Endodermal cell (in vitro differentiated cells): ENCODE data around the gene DPH5. TPM values are rescaled to one million over a fixed set of nuclear protein-coding genes. Genes with fewer than 3 reads are reported as not detected.
A peak's percentile ranks its signal among the peaks of the same experiment; 100 is the strongest.

Experiments used
- DNase-seq: peaks from one replicate; pipeline ENCODE4 v3.0.0-alpha.2; 2017
- H3K27ac ChIP-seq: 2 replicates; pipeline ENCODE4 v1.5.1; 2013; ENCODE audit warnings: mild to moderate bottlenecking, low read depth, low read length, moderate library complexity
- H3K27me3 ChIP-seq: 2 replicates; pipeline ENCODE4 v1.6.1; 2013; ENCODE audit warnings: mild to moderate bottlenecking, low read length, moderate library complexity; ENCODE audit not compliant: insufficient read depth, control insufficient read depth, poor library complexity, severe bottlenecking
- H3K36me3 ChIP-seq: 2 replicates; pipeline ENCODE4 v1.7.0; 2013; ENCODE audit warnings: mild to moderate bottlenecking, low read length, moderate library complexity; ENCODE audit not compliant: control insufficient read depth, insufficient read depth
- H3K4me1 ChIP-seq: one replicate; pipeline ENCODE4 v1.7.0; 2013; ENCODE audit warnings: low read length; ENCODE audit not compliant: control insufficient read depth, insufficient read depth
- H3K4me3 ChIP-seq: 2 replicates; pipeline ENCODE4 v1.5.1; 2013; ENCODE audit warnings: mild to moderate bottlenecking, low read length, moderate library complexity
- H3K9ac ChIP-seq: 2 replicates; pipeline ENCODE4 v1.6.1; 2013; ENCODE audit warnings: mild to moderate bottlenecking, low read length, moderate library complexity; ENCODE audit not compliant: poor library complexity, severe bottlenecking; ENCODE audit errors: extremely low read depth
- H3K9me3 ChIP-seq: 2 replicates; pipeline ENCODE4 v1.6.1; 2013; ENCODE audit warnings: mild to moderate bottlenecking, low read length, moderate library complexity; ENCODE audit not compliant: control insufficient read depth
- H3K27ac Mint-ChIP-seq: 2 replicates; pipeline ENCODE4 v1.8.0; 2020; ENCODE audit warnings: mixed read lengths
- H3K27me3 Mint-ChIP-seq: 2 replicates; pipeline ENCODE4 v1.8.0; 2021; ENCODE audit warnings: mild to moderate bottlenecking, mixed read lengths; ENCODE audit not compliant: insufficient read depth
- H3K36me3 Mint-ChIP-seq: 2 replicates; pipeline ENCODE4 v1.8.0; 2020; ENCODE audit warnings: low read depth, mixed read lengths
- H3K4me1 Mint-ChIP-seq: 2 replicates; pipeline ENCODE4 v1.8.0; 2020; ENCODE audit warnings: mixed read lengths
- H3K4me3 Mint-ChIP-seq: 2 replicates; pipeline ENCODE4 v1.8.0; 2020; ENCODE audit warnings: mild to moderate bottlenecking, moderate library complexity, mixed read lengths
- H3K9me3 Mint-ChIP-seq: 2 replicates; pipeline ENCODE4 v1.8.0; 2020; ENCODE audit warnings: mild to moderate bottlenecking, mixed read lengths
- CTCF ChIP-seq: fragments of 200-600 bp; sonication (generic); conservative IDR thresholded peaks from 2 replicates; pipeline ENCODE4 v1.5.0; 2021; ENCODE audit warnings: antibody characterized with exemption, mild to moderate bottlenecking
- WGBS, 2 experiments: methylation state at CpG; one replicate each; pipeline versions ENCODE4 v1.1.5 to v1.1.7; 2013; ENCODE audit warnings: missing lambda C conversion rate in 2 of 2, mixed read lengths in 1 of 2; ENCODE audit not compliant: insufficient coverage in 1 of 2, insufficient read length in 1 of 2; 5-methylcytosine and 5-hydroxymethylcytosine counted together
- total RNA-seq, 2 donors: library from RNA; stranded (reverse); fragmentation: NEBNext Ultra II Directional in 1 of 2; extraction: Animal tissue kit (Norgen Biotek cat#: 25700) in 1 of 2; gene quantifications; 2 replicates in 1 of 2; 3 replicates in 1 of 2; pipeline ENCODE4 v1.2.1, GENCODE V29; 2021

DPH5 gene
- total RNA-seq, 2 donors from 2014 or later = 38.7 to 40.4 TPM

DNA sequence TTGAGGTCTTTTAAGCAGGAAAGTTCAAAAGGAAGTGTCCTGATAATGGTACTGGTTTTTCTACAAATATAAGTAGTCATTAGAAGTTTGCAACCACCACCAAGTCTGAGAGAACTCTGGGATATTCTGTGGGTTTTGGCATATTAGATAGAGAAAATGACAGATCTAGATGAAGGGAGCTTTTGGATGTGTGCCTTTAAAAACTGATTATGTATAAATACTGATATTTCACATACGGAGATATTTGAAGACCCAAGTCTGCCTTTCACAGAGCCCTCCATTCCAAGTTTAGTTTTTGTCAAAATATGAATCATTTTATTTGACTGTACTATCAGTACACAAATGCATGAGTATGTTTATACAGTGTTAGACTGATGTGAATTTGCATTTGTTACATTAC lies 48.6 kb downstream of the DPH5 start:
- Histone ChIP-seq H3K4me3 (no peak overlapping the region), H3K27me3 (no peaks in the 10 kb centered on the region), H3K27ac (no peak overlapping the region), H3K9me3 (no peaks in the 10 kb centered on the region), H3K36me3 (peaks cover 51% of the 10 kb centered on the region), H3K4me1 (no peaks in the 10 kb centered on the region), H3K9ac (no peak overlapping the region)
- 82% methylated on average over 1 of the region's 1 CpG; no CpG with 5 or more reads in 1 of the 2 experiments for WGBS, 2 experiments
- no peak for TF ChIP-seq CTCF
- no peak overlapping the region for H3K4me3 Mint-ChIP-seq
- H3K4me1 Mint-ChIP-seq = peaks cover 2% of the 10 kb centered on the region
- no peaks in the 10 kb centered on the region for H3K9me3 Mint-ChIP-seq
- H3K27ac Mint-ChIP-seq = no peak overlapping the region
- no peak for DNase-seq
- H3K36me3 Mint-ChIP-seq = peaks cover 34% of the 10 kb centered on the region
- H3K27me3 Mint-ChIP-seq = no peaks in the 10 kb centered on the region

GRCh38 chr1:100972185-100972584 lies 53.4 kb downstream of the DPH5 start:
- H3K4me3 Mint-ChIP-seq = no peak overlapping the region
- Histone ChIP-seq H3K27me3 (no peaks in the 10 kb centered on the region), H3K27ac (no peak overlapping the region), H3K4me3 (no peak overlapping the region), H3K36me3 (peaks cover 41% of the 10 kb centered on the region), H3K4me1 (peaks cover 3% of the 10 kb centered on the region), H3K9me3 (no peaks in the 10 kb centered on the region), H3K9ac (no peak overlapping the region)
- DNase-seq = no peak
- H3K27ac Mint-ChIP-seq = no peak overlapping the region
- WGBS, 2 experiments = 67 to 87% methylated on average over 1 of the region's 1 CpG
- H3K27me3 Mint-ChIP-seq = no peaks in the 10 kb centered on the region
- no peaks in the 10 kb centered on the region for H3K9me3 Mint-ChIP-seq
- H3K4me1 Mint-ChIP-seq = peaks cover 15% of the 10 kb centered on the region
- H3K36me3 Mint-ChIP-seq = peaks cover 31% of the 10 kb centered on the region
- TF ChIP-seq CTCF = no peak

DNA sequence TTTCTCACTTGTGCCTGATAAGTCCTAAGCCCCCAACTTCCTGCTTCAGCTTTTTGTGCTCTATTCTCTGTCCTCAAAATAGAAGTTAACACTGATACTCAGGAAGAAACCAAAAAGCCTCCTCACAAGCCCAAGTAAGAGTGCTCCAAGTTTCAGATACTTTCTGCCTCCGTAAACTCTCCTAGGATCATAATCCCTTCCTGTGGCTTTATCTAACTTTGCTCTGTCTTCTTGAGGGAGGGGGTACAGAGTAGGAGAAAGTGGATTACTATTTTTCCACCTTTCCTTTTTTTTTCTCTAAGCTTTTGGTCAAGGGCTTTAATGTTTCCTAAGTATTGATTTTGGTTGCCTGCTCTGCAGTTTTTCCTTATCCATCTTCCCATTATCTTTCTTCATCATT lies 54.6 kb downstream of the DPH5 start:
- TF ChIP-seq CTCF = no peak
- Mint-ChIP-seq H3K9me3 (no peaks in the 10 kb centered on the region), H3K27ac (peak overlapping the region; percentile 36), H3K36me3 (peaks cover 27% of the 10 kb centered on the region), H3K4me3 (no peak overlapping the region), H3K4me1 (peaks cover 15% of the 10 kb centered on the region), H3K27me3 (no peaks in the 10 kb centered on the region)
- no peaks in the 10 kb centered on the region for H3K9me3 ChIP-seq
- 75% methylated on average over 1 of the region's 1 CpG; no CpG with 5 or more reads in 1 of the 2 experiments for WGBS, 2 experiments
- no peak overlapping the region for H3K9ac ChIP-seq
- no peaks in the 10 kb centered on the region for H3K27me3 ChIP-seq
- H3K36me3 ChIP-seq = peaks cover 40% of the 10 kb centered on the region
- DNase-seq = no peak
- H3K4me3 ChIP-seq = no peak overlapping the region
- peaks cover 3% of the 10 kb centered on the region for H3K4me1 ChIP-seq
- no peak overlapping the region for H3K27ac ChIP-seq
